Measurements from ENCODE around the gene CRYGB. TPM values are rescaled to one million over a fixed set of nuclear protein-coding genes. Genes with fewer than 3 reads are reported as not detected.

Gene CRYGB
- total RNA-seq, 1 experiment from 2014 or later, result not detected

DNA sequence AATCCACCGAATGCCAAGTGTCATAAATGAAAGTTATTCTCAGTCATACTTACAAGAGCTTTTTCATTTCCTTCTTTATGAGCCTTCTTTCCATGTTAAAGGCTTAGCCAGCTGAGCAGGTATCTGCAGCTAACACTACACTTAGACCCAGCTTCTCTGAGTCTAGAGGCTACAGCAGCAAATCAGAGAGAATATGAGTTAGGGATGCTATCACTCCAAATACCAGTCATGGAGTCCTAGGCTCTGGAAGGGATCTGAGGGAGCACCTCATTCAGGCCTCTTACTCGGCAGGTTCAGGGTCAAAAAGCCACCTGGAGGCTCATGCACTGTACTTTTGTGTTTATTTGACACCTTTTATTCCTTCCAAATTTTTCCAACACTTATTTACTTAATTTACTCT is 40.9 kb upstream of the CRYGB start:
- no peak overlapping the region for H2BK12ac ChIP-seq (ENCODE audit: insufficient read length, low read depth, low read length)
- no peak overlapping the region for H3K14ac ChIP-seq (ENCODE audit: insufficient read depth, low read length)
- Mint-ChIP-seq H3K27ac (no peak overlapping the region), H3K9me3 (no peaks in the 10 kb centered on the region), H3K27me3 (ENCODE audit: low read depth) (no peaks in the 10 kb centered on the region), H3K4me3 (peak overlapping the region in 1 of 2 experiments; percentile 45; a peak in 2 of 5 replicates), H3K4me1 (peaks cover 66 to 79% of the 10 kb centered on the region in 2 experiments), H3K36me3 (ENCODE audit: insufficient read depth in 1 of 3, low read depth in 3 of 3) (no peaks in the 10 kb centered on the region)
- no peak overlapping the region for H2AK5ac ChIP-seq (ENCODE audit: insufficient read length, low read length)
- H3K4ac ChIP-seq (ENCODE audit: low read depth, low read length), result no peak overlapping the region
- H2AFZ ChIP-seq (ENCODE audit: low read length), result no peak overlapping the region
- TF ChIP-seq, protein P1, sequence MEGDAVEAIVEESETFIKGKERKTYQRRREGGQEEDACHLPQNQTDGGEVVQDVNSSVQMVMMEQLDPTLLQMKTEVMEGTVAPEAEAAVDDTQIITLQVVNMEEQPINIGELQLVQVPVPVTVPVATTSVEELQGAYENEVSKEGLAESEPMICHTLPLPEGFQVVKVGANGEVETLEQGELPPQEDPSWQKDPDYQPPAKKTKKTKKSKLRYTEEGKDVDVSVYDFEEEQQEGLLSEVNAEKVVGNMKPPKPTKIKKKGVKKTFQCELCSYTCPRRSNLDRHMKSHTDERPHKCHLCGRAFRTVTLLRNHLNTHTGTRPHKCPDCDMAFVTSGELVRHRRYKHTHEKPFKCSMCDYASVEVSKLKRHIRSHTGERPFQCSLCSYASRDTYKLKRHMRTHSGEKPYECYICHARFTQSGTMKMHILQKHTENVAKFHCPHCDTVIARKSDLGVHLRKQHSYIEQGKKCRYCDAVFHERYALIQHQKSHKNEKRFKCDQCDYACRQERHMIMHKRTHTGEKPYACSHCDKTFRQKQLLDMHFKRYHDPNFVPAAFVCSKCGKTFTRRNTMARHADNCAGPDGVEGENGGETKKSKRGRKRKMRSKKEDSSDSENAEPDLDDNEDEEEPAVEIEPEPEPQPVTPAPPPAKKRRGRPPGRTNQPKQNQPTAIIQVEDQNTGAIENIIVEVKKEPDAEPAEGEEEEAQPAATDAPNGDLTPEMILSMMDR (conservative IDR thresholded peaks at IDR 0.05), result no peak
- DNase-seq, result no peak
- H4K8ac ChIP-seq (replicated peaks; ENCODE audit: insufficient read length, low read depth, low read length), result no peak overlapping the region
- no peak overlapping the region for H3K56ac ChIP-seq (ENCODE audit: insufficient read length, low read depth, low read length)
- no peaks in the 10 kb centered on the region for H3K27me3 ChIP-seq (ENCODE audit: insufficient read depth, low read length)
- H3K79me1 ChIP-seq (ENCODE audit: insufficient read depth, low read depth, low read length, poor library complexity, severe bottlenecking), result no peaks in the 10 kb centered on the region
- H3K4me1 ChIP-seq (ENCODE audit: insufficient read depth, low read length), result peaks cover 8% of the 10 kb centered on the region
- H3K4me2 ChIP-seq (ENCODE audit: insufficient read depth, insufficient read length, low read length), result no peak overlapping the region
- no peak overlapping the region for H3K18ac ChIP-seq (ENCODE audit: insufficient read length, low read depth, low read length)
- H3K9me3 ChIP-seq (ENCODE audit: control insufficient read depth, low read depth, low read length), result no peaks in the 10 kb centered on the region
- no peak overlapping the region for H4K5ac ChIP-seq (ENCODE audit: insufficient read length, low read depth, low read length)
- no peak overlapping the region for H3T11ph ChIP-seq (ENCODE audit: low read length)
- no peak overlapping the region for H3K27ac ChIP-seq (ENCODE audit: insufficient read length, low read depth, low read length)
- H3K23ac ChIP-seq (ENCODE audit: insufficient read length, low read depth, low read length), result no peak overlapping the region
- no peak overlapping the region for H2BK15ac ChIP-seq (ENCODE audit: low read depth, low read length)
- no peaks in the 10 kb centered on the region for H3K79me2 ChIP-seq (ENCODE audit: insufficient read depth, low read length)
- H4K91ac ChIP-seq (ENCODE audit: insufficient read length, low read depth, low read length), result no peak overlapping the region
- no peak overlapping the region for H3K9ac ChIP-seq (ENCODE audit: extremely low read depth, insufficient read length, low read length)
- no peaks in the 10 kb centered on the region for H4K20me1 ChIP-seq (ENCODE audit: control insufficient read depth, insufficient read depth, insufficient read length)
- no CpG with 5 or more reads among the region's 2 CpGs for WGBS (ENCODE audit: extremely low coverage, insufficient read length, low lambda C conversion rate)
- H2BK5ac ChIP-seq (ENCODE audit: insufficient read length, low read length), result no peak overlapping the region
- no peak overlapping the region for H2BK20ac ChIP-seq (ENCODE audit: low read depth, low read length, poor library complexity, severe bottlenecking)
- H2BK120ac ChIP-seq (ENCODE audit: low read depth, low read length, poor library complexity, severe bottlenecking), result no peak overlapping the region
- H3K23me2 ChIP-seq (ENCODE audit: insufficient read length, low read depth, low read length, poor library complexity, severe bottlenecking), result peaks cover 4% of the 10 kb centered on the region

All from H9 (cell line).